ENCODE measurements around the gene HYOU1. TPM values are rescaled to one million over a fixed set of nuclear protein-coding genes. Genes with fewer than 3 reads are reported as not detected.

The HYOU1 gene
- total RNA-seq, 1 experiment from 2014 or later = 268 TPM

GRCh38 chr11:119029069-119029339 lies 28.0 kb downstream of the HYOU1 start:
- CTCF ChIA-PET = no interaction called here

GRCh38 chr11:119028346-119029068 lies 28.5 kb downstream of the HYOU1 start:
- DNase-seq (ENCODE audit: low read depth, low spot score) (no peak), ATAC-seq (no peak)
- no TSS peak for BruUV-seq (replicated peaks)
- POLR2A ChIA-PET = no interaction called here
- Histone ChIP-seq H3K4me3 (ENCODE audit: low read depth in 2 of 2, low read length in 2 of 2) (no peak overlapping the region), H3K36me3 (ENCODE audit: control insufficient read depth, insufficient read depth, low read length) (peaks cover 5% of the 10 kb centered on the region; the same call in 1 of the 2 replicates), H3K4me1 (ENCODE audit: control insufficient read depth, insufficient read depth, low read length) (peaks cover 20% of the 10 kb centered on the region), H3K27ac (ENCODE audit: low read length) (no peak overlapping the region), H3K9me3 (ENCODE audit: control insufficient read depth, insufficient read depth, low read depth, low read length) (no peaks in the 10 kb centered on the region), H3K27me3 (ENCODE audit: control insufficient read depth, insufficient read depth, low read length) (no peaks in the 10 kb centered on the region)
- TF ChIP-seq POLR2AphosphoS5 (IDR thresholded peaks at IDR 0.05; ENCODE audit: low read depth, low read length) (no peak), REST (IDR thresholded peaks at IDR 0.05; ENCODE audit: insufficient read depth in 1 of 2, low read depth in 2 of 2, low read length in 1 of 2) (no peak), CTCF (IDR thresholded peaks at IDR 0.05) (no peak), TCF7L2 (IDR thresholded peaks at IDR 0.05; ENCODE audit: low read depth, low read length) (no peak), SIN3A (IDR thresholded peaks at IDR 0.05; ENCODE audit: borderline replicate concordance, insufficient read depth, low read depth, low read length) (no peak)
- intact Hi-C loops (cut with micrococcal nuclease; ENCODE audit: unreplicated experiment) = no loop called here
- in situ Hi-C loops (cut with HindIII; ENCODE audit: low pct_unique_long_range_greater_than_20kb, low sequenced_read_pairs) = no loop called here
- CTCF ChIA-PET = no interaction called here

More at GRCh38 chr11:119029069-119029339, 28.0 kb downstream of the HYOU1 start:
- H3K27me3 ChIP-seq (ENCODE audit: control insufficient read depth, insufficient read depth, low read length) = no peaks in the 10 kb centered on the region
- intact Hi-C loops (cut with micrococcal nuclease; ENCODE audit: unreplicated experiment) = no loop called here
- no peak overlapping the region for H3K27ac ChIP-seq (ENCODE audit: low read length)
- DNase-seq (ENCODE audit: low read depth, low spot score) = no peak
- in situ Hi-C loops (cut with HindIII; ENCODE audit: low pct_unique_long_range_greater_than_20kb, low sequenced_read_pairs) = no loop called here
- ATAC-seq = no peak
- TF ChIP-seq TCF7L2 (IDR thresholded peaks at IDR 0.05; ENCODE audit: low read depth, low read length) (no peak), REST (IDR thresholded peaks at IDR 0.05; ENCODE audit: insufficient read depth in 1 of 2, low read depth in 2 of 2, low read length in 1 of 2) (no peak), CTCF (IDR thresholded peaks at IDR 0.05) (no peak), POLR2AphosphoS5 (IDR thresholded peaks at IDR 0.05; ENCODE audit: low read depth, low read length) (no peak), SIN3A (IDR thresholded peaks at IDR 0.05; ENCODE audit: borderline replicate concordance, insufficient read depth, low read depth, low read length) (no peak)
- H3K9me3 ChIP-seq (ENCODE audit: control insufficient read depth, insufficient read depth, low read depth, low read length) = no peaks in the 10 kb centered on the region
- peaks cover 15% of the 10 kb centered on the region for H3K4me1 ChIP-seq (ENCODE audit: control insufficient read depth, insufficient read depth, low read length)
- BruUV-seq (replicated peaks) = no TSS peak
- no peak overlapping the region for H3K4me3 ChIP-seq (ENCODE audit: low read depth in 2 of 2, low read length in 2 of 2)
- H3K36me3 ChIP-seq (ENCODE audit: control insufficient read depth, insufficient read depth, low read length) = peaks cover under 1% of the 10 kb centered on the region; the same call in 1 of the 2 replicates
- POLR2A ChIA-PET = no interaction called here
